Measurements from ENCODE around the gene WWTR1.

WWTR1 gene

GRCh38 chr3:149473357-149474249, 184.2 kb downstream of the WWTR1 start:
- no peak for DNase-seq (ENCODE audit: low read depth, low spot score)

- no peak for DNase-seq (ENCODE audit: low read depth, low spot score)
Observed at GRCh38 chr3:149472030-149472797, 185.6 kb downstream of the WWTR1 start.

DNA sequence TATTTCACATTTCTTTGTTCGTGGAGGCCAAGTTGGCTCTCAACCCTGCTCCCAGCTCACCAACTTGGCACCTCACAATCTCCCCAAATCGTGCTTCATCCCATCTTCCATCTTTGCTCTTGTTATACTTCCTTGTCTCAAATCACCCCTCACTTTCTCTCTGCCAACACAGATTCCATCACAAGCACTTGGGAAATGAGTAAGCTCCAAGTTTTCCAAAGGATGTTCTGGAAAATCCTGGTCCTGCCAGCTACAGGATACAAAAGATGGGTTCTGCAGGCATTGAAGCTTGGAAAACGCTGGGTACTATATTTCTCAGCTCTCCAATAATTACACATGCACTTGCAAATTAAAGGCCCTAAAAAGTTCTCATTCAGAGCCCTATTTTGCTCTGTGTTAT, 187.4 kb downstream of the WWTR1 start:
- DNase-seq (ENCODE audit: low read depth, low spot score) = no peak

DNA sequence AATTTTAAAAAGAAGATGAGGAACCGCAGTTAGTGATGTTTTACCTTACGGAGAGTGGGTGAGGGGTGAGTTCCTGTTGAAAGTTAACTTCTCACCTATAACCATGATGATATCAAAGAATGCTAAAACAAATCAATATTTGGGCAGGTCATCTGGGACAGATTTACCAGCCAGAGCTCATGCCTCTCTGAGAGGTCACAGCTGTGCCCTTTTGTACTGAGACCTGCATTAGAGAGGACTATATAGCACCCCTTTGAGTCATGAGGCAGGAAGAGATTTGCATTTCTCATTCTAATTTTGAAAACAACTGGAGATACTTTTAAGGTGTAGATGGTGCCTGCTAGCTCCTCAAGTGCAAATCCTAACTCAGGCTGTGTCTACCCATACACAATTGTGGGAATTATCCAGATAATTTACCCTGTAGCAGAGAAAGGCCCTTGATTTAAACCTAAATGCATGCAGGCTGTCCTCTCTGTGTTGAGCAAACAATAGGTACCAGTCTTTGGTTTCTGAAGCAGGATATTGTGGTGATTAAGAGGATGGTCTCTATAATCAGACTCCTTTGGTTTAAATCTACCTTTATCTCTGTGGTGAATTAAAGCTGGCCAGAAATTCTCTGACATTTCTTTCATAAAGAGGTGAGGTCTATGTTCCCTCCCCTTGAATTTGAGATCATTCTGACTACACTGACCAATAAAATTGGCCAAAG, 189.2 kb downstream of the WWTR1 start:
- no peak for DNase-seq (ENCODE audit: low read depth, low spot score)
